ENCODE data around the gene LDHA. TPM values are rescaled to one million over a fixed set of nuclear protein-coding genes. Genes with fewer than 3 reads are reported as not detected.

Gene LDHA
- total RNA-seq, 1 experiment from 2014 or later: 644 TPM

DNA sequence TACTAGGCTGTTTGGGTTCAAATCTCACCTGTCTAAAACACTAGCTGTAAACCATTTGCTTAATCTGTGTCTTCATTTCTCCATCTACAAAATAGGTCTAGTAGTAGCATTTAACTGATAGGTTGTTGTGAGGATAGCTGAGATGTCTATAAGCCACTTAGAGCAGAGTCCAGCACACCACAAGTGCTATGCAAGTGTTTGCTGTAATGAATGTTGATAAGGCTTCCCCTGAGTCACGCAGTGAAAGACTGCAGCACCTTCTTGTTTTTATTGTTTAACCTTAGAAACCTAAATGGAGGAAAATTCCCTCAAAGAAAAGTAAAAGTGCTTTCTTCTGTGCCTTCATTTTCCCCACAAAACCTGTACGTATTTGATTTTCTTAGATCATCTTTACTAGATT, 23.1 kb upstream of the LDHA start:
- ChIA-PET POLR2A (no interaction called here), CTCF (interaction anchor here (1.1 kb wide), 1 partner anchor 265 kb away, joined by 4 read pairs; no protein-coding TSS in a partner anchor)
- Mint-ChIP-seq H3K36me3 (peaks cover 7% of the 10 kb centered on the region), H3K27me3 (ENCODE audit: low read depth) (no peaks in the 10 kb centered on the region), H3K9me3 (no peaks in the 10 kb centered on the region), H3K4me1 (no peaks in the 10 kb centered on the region), H3K4me3 (no peak overlapping the region), H3K27ac (no peak overlapping the region)
- no peak for ATAC-seq
- DNase-seq (ENCODE audit: low spot score): no peak
- TF ChIP-seq ETV6 (CRISPR knock-in tag; IDR thresholded peaks at IDR 0.05): no peak
- no peak for TF ChIP-seq ESRRA (CRISPR knock-in tag; IDR thresholded peaks at IDR 0.05; ENCODE audit: borderline replicate concordance)
- no peak for TF ChIP-seq PRRX2 (CRISPR knock-in tag; IDR thresholded peaks at IDR 0.05)
- TF ChIP-seq JAZF1 (CRISPR knock-in tag; IDR thresholded peaks at IDR 0.05): no peak
- TF ChIP-seq CDX4 (CRISPR knock-in tag; IDR thresholded peaks at IDR 0.05; ENCODE audit: borderline replicate concordance): no peak
- no peak for TF ChIP-seq OVOL2 (CRISPR knock-in tag; IDR thresholded peaks at IDR 0.05; ENCODE audit: borderline replicate concordance)
- no peak for TF ChIP-seq NFE2L1 (CRISPR knock-in tag; IDR thresholded peaks at IDR 0.05)
- TF ChIP-seq SP1 (CRISPR knock-in tag; conservative IDR thresholded peaks at IDR 0.05): no peak
- no peak for TF ChIP-seq TEAD4 (CRISPR knock-in tag; IDR thresholded peaks at IDR 0.05)
- no peak for TF ChIP-seq ZNF425 (CRISPR knock-in tag; conservative IDR thresholded peaks at IDR 0.05)
- no peak for TF ChIP-seq NR2C2 (CRISPR knock-in tag; IDR thresholded peaks at IDR 0.05)
- no peak for TF ChIP-seq NFYB (CRISPR knock-in tag; conservative IDR thresholded peaks at IDR 0.05; ENCODE audit: low read depth)

- TF ChIP-seq, protein P1, sequence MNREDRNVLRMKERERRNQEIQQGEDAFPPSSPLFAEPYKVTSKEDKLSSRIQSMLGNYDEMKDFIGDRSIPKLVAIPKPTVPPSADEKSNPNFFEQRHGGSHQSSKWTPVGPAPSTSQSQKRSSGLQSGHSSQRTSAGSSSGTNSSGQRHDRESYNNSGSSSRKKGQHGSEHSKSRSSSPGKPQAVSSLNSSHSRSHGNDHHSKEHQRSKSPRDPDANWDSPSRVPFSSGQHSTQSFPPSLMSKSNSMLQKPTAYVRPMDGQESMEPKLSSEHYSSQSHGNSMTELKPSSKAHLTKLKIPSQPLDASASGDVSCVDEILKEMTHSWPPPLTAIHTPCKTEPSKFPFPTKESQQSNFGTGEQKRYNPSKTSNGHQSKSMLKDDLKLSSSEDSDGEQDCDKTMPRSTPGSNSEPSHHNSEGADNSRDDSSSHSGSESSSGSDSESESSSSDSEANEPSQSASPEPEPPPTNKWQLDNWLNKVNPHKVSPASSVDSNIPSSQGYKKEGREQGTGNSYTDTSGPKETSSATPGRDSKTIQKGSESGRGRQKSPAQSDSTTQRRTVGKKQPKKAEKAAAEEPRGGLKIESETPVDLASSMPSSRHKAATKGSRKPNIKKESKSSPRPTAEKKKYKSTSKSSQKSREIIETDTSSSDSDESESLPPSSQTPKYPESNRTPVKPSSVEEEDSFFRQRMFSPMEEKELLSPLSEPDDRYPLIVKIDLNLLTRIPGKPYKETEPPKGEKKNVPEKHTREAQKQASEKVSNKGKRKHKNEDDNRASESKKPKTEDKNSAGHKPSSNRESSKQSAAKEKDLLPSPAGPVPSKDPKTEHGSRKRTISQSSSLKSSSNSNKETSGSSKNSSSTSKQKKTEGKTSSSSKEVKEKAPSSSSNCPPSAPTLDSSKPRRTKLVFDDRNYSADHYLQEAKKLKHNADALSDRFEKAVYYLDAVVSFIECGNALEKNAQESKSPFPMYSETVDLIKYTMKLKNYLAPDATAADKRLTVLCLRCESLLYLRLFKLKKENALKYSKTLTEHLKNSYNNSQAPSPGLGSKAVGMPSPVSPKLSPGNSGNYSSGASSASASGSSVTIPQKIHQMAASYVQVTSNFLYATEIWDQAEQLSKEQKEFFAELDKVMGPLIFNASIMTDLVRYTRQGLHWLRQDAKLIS (CRISPR knock-in tag; IDR thresholded peaks at IDR 0.05; ENCODE audit: borderline replicate concordance): no peak
- no peak for TF ChIP-seq NR1H2 (CRISPR knock-in tag; IDR thresholded peaks at IDR 0.05)
- no peak for TF ChIP-seq JUN (CRISPR knock-in tag; IDR thresholded peaks at IDR 0.05)
- TF ChIP-seq JAZF1 (CRISPR knock-in tag; IDR thresholded peaks at IDR 0.05): no peak
- no peak for TF ChIP-seq ZNF121 (CRISPR knock-in tag; IDR thresholded peaks at IDR 0.05)
- no peak for TF ChIP-seq ATF1 (CRISPR knock-in tag; IDR thresholded peaks at IDR 0.05)
- no peak for TF ChIP-seq CBFB (CRISPR knock-in tag; IDR thresholded peaks at IDR 0.05; ENCODE audit: low read depth)
- TF ChIP-seq ZNF425 (CRISPR knock-in tag; conservative IDR thresholded peaks at IDR 0.05): no peak
- no peak for TF ChIP-seq CDX4 (CRISPR knock-in tag; IDR thresholded peaks at IDR 0.05; ENCODE audit: borderline replicate concordance)
- TF ChIP-seq HMGA2 (CRISPR knock-in tag; IDR thresholded peaks at IDR 0.05): no peak
- no peak for TF ChIP-seq GABPB1 (CRISPR knock-in tag; IDR thresholded peaks at IDR 0.05)
- H3K4me1 Mint-ChIP-seq: no peaks in the 10 kb centered on the region
- CTCF ChIA-PET: no interaction called here
- no peak overlapping the region for H3K4me3 Mint-ChIP-seq
- no peaks in the 10 kb centered on the region for H3K27me3 Mint-ChIP-seq (ENCODE audit: low read depth)
- POLR2A ChIA-PET: no interaction called here
- DNase-seq (ENCODE audit: low spot score) (no peak), ATAC-seq (no peak)
- H3K36me3 Mint-ChIP-seq: no peaks in the 10 kb centered on the region; the same call in 1 of the 2 replicates
- no peaks in the 10 kb centered on the region for H3K9me3 Mint-ChIP-seq
- no peak overlapping the region for H3K27ac Mint-ChIP-seq
Observed at GRCh38 chr11:18372201-18372600, 22.2 kb upstream of the LDHA start.

Measured in WTC11 (cell line).